HG03060 (cell line): ENCODE data around the gene PEX5.
"Not testable (repeated sequence)": the region's sequence is repeated elsewhere in the genome, so short reads cannot be mapped to it uniquely, and the experiment has no call there.

Experiments used
- ATAC-seq: cut with Tn5 transposase; IDR thresholded peaks from one replicate; pipeline ENCODE4 v1.9.1; 2021; ENCODE audit warnings: low read depth, moderate number of reproducible peaks; ENCODE audit not compliant: unreplicated experiment

PEX5 gene

GRCh38 chr12:7209958-7210357 is 20.5 kb downstream of the PEX5 start:
- no peak for ATAC-seq

- no peak for ATAC-seq
Observed at GRCh38 chr12:7210642-7211151, 21.2 kb downstream of the PEX5 start.

DNA sequence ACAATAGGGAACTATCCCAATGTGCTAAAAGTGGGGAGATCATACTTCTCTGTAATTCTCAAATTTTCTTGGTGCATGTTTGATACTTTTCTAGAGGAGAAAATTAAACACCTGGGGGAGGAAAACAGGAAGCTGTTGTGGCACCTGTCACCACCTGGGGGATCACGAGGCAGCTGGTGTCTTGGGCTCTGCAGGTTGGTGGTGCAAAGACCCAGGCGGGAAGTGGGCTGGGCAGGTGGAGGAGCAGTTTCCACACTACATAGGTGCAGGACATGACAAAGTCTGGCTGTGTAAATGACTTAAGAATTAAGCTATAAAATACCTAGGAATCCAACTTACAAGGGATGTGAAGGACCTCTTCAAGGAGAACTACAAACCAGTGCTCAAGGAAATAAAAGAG is 23.2 kb downstream of the PEX5 start:
- no peak for ATAC-seq

- ATAC-seq, result not testable (repeated sequence)
Observed at GRCh38 chr12:7213745-7214144, 24.3 kb downstream of the PEX5 start.

- no peak for ATAC-seq
Observed at GRCh38 chr12:7217475-7218069, 28.1 kb downstream of the PEX5 start.

- no peak for ATAC-seq
Observed at GRCh38 chr12:7219599-7220243, 30.2 kb downstream of the PEX5 start.

DNA sequence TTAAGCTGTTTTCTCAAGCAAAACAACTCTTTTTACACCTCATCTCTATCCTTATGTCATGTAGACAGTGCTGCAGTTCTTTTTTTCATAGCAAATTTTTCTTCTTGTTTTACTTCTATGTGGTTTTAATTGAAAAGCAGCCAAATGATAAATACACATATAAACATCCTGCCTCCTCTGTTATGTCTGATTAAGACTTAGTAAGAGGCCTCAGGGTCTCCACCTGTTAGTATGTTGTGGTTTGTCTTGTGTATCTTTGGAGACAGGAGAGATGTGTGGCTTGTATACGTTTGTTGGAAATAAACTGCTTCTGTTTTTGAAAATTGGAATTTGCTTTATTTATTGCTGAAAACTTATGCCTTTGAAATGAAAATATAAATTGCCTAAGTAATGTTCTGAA is 32.0 kb downstream of the PEX5 start:
- no peak for ATAC-seq

DNA sequence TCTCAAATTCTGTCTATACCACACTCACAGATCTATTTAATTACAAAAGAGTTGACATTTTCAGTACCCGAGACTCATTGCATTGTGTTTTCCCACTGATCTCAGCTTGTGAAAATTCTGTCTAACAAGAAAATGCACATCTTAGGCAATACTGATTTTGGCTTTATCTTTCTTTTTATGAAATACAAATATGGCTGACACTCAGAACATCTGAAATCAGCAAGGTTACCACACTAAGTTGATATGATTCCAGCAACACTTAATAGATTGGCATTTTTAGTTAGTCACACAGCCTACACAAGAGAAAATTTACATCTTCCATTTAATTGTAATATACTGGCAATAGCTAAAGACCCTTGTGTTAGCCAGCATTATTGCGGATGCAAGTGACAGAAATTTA is 40.3 kb downstream of the PEX5 start:
- ATAC-seq, result no peak

GRCh38 chr12:7241404-7242005 is 52.0 kb downstream of the PEX5 start:
- no peak for ATAC-seq

GRCh38 chr12:7242176-7243101 is 53.0 kb downstream of the PEX5 start:
- ATAC-seq, result no peak

GRCh38 chr12:7251328-7251996 is 62.0 kb downstream of the PEX5 start:
- ATAC-seq, result not testable (repeated sequence)

DNA sequence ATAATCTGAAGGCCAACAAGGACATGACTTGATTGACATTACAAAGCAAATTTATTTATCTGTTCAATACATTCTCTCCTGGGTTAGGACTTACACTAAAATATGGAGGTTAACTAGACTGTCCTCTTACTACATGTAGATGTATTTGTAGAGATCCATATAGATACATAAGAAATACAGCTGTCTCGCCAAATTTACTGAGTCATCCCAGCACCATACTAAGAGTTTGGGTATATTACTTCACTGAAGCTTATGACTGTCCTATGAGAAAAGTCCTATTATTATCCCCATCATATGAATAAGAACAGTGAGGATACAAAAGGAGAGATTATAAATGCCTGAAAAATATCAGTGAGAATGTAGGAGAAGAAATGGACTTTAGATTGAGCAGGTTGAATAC is 69.6 kb downstream of the PEX5 start:
- ATAC-seq, result no peak
